M059J (cell line): ENCODE results near the gene SNX33. TPM values are rescaled to one million over a fixed set of nuclear protein-coding genes. Genes with fewer than 3 reads are reported as not detected.
"Not testable (repeated sequence)": the region's sequence is repeated elsewhere in the genome, so short reads cannot be mapped to it uniquely, and the experiment has no call there.

Experiments used
- DNase-seq: peaks from one replicate; pipeline ENCODE4 v3.0.0-alpha.2; 2012; ENCODE audit warnings: low read depth
- total RNA-seq: library from RNA; depleted of rRNA; stranded (reverse); fragments of >200 nt; shearing (Covaris generic); gene quantifications from 2 replicates; pipeline ENCODE4 v1.2.3, GENCODE V29; 2014

Gene SNX33
- total RNA-seq, 1 experiment from 2014 or later, result 10.6 TPM

DNA sequence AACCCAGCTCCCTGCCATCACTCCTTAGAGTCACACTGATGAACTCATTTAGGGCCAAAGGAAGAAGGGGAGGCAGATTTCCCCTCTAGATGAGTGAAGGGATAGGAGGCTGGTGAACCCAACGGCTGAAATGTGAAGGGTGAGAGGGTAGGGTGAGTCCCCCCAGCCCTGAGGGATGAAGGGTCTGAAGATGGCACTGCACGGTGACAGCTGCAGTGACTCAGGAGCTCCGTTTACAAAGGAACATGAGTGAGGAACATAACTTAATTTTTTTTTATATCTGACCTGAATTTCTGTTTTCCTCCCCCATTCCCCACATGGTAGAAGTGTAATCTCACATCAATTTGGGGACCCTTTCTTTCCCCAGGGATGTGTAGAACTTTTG lies 14.0 kb downstream of the SNX33 start:
- DNase-seq, result no peak

DNA sequence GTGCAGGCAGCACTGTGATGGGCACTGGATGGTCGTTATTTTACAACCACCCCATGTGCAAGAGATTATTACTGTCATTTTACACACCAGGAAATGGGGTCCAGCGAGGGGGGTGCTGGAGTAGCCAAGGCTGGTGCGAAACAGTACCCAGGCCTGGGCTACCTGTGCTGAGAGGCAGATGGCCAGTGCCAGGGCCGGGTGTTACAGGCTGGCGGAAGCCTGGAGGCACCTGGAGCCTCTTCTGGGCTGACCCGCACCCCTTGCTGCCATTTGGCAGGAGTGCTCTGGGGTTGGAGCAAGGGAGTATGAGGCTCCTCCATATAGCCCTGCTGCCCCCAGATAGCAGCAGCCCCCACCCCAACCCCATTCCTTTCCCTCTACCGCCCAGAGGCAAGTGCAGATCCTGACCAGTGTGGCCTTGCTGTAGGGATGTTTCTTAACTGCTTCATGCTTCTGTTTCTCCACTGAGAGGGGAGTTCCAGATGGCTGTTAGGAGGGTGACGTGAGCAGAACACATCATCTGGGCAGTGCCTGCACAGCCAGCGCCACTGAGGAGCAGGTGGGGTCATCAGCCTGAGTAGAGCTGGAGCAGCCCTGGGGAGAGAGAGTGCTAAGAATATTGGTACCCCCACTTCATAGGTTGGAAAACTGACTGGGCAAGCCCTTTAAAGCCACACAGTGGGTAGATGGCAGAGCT lies 15.3 kb downstream of the SNX33 start:
- DNase-seq, result no peak

DNA sequence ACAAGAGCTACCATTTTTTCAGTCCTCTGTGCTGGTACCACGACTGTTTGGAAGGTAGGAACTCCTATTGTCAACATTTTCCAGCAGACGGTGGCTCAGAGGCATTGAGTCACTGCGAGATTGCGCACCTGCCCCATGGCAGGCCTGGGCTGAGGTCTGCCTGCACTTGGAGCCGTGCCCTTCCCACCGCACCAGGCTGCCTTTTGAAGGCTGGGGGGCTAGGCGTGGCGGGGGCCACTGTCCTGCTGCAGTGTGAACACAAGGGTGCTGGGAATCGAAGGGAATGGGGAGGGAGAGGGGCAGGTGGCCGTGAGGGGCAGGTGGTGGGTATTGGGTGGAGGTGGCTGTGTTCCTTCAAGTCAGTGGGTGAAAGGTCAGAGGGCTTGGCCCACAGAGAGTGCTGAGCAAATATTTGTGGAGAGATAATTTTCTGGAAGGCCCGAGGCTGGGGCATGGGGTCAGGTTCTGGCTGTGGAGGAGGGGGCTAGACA lies 16.3 kb downstream of the SNX33 start:
- DNase-seq, result no peak

DNA sequence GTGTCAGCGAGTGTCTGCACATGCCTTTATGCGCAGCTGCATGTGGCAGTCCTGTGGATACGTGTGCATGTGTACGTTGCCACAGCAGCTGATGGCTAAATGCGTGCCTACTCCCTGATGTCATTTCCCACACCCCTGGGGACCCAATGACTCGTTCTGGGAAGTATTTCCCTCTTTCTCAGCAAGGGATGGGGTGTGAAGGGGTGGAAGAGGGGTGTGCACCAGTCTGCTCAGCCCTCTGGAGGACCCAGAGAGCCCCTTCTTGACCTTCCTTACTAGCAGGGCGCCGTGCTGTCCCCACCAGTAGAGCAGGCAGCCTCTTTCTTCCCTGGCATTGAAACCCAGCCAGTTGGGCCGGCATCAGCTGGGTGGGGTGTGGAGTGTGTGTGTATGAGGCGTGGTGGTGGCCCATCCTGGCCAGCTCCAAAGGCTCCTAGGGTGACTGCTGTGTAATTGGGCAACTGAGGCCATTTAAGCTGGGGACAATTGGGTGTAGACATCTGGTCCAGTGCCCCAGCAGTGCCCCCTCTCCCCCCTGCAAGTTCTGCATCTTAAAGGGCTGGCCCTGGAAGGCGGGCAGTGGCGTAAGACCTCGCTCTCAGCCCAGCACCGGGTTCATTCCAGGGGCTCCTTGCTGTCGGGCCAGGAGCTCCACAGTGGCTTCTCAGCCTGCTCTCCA lies 19.2 kb downstream of the SNX33 start:
- peak; percentile 99 for DNase-seq

DNA sequence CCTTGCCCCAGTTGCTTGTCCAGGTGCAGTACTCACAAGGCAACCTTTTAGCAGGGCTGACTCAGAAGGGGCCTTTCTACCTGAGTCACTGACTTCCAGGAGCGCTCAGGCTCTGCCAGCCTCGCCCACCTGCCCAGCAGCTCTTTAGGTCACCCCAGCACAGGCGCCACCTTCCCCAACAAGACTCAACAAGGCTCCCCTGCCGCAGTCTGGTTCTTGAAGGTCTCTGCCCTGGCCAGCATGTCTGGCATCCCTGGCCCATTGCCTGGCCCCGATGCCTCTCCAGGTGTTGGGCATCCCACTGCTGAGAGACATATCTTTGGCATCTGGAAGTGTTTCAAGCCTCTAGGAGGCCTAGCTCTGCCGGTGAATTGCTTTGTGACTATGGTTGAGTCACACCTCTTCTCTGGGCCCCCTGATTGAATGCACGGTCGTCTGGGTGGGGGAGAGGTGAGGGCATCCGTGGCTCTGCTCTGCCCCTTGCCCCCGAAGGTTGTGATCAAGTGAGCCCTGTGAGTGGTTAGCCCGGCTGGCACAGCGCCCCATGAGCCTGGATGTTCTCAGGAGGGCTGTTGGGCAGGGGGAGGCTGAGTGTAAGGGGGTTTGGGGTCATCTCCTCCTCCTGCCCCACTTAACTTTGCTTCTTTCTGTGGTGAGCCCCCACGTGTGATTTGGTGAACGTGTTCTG lies 21.6 kb downstream of the SNX33 start:
- peak; percentile 70 for DNase-seq

DNA sequence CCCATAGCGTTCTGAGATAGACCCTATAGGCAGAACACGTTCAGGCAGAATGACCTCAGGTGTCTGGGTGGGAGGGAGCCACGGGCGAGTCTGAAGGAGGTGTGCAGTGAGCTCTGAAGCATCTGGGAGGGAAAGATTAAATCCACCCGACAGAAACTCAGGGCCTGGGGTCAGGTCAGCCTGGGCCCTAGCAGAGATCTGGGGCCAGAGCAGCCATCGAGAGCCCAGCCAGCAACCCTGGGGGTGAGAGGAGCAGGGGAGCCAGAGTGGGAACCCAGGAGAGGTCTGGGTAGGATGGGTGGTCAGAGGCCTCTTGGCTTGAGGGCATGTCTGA lies 22.1 kb downstream of the SNX33 start:
- no peak for DNase-seq

DNA sequence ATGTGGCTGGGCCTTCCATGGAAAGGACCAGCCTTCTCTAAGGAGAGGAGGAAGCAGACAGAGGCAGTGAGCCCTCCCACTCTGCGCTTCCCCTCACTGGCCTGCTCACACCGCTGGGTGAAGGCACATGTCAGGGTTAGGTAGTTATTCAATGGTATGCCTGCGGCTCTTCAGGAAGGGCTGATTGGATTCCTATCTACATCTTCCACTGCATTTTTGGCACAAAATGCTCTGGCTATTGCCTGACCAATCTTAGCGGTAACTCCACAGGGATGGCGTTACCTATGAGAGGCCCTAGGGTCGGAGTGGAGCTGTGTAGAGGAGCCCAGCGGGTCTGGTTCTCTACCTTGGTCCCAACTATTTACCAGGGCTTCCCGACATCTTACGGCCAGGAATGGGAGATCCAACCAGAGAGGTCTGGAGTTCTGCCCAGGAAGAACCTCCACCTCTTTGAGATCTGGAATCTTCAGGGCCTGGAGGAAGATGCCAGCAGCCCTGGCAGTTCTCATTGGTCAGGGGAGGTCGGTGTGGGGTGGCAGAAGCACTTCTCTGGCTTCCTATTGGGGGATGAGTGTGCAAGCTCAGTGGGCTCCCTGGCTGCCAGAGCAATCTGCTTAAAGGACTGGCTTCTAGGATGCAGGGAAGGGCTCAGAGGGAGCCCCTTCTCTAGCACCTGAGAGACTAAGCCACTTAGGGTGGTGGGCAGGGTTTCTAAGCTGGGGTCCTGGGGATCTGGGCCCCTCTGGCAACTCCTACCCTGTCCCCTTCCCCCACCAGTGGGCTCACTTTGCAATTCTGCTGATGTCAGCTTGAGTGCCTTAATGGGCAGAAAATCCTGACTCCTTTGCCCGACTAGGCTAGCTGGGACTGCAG lies 24.3 kb downstream of the SNX33 start:
- no peak for DNase-seq

DNA sequence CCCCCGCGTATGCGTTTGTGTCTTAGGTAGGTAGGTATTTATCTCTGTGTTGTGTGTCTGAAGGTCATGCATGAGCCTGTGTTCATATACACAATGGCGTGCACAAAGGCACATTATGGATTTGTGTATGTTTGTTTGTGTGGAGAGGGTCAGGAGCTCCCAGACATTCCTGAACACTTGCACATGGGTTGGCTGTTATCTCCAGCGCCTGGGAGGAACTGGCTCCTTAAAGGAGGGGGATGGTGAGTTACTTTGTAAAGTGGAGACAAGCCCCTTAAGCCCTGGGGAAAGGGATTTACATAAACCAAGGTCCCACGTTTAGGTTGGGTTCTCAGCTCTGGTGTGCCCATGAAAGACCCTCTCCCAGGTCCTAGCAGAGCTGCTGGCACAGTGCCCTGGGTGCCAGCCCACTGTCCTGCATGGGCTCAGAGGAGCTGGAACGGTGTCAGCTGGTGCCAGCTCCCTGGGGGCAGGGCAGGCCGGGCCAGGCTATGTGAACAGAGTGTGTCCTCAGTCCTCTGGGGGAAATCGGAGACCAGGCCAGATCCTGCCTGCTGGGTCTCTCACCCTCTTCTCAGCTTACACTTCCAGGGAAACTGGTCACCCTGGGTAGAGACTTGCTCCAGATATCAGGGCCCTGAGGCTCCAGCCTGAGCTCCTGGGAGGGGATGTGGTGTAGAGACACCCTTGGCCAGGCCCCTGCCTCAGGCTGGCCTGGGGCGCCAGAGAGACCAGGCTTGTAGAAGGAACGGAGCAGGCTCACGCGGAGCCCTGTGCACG lies 25.1 kb downstream of the SNX33 start:
- no peak for DNase-seq

DNA sequence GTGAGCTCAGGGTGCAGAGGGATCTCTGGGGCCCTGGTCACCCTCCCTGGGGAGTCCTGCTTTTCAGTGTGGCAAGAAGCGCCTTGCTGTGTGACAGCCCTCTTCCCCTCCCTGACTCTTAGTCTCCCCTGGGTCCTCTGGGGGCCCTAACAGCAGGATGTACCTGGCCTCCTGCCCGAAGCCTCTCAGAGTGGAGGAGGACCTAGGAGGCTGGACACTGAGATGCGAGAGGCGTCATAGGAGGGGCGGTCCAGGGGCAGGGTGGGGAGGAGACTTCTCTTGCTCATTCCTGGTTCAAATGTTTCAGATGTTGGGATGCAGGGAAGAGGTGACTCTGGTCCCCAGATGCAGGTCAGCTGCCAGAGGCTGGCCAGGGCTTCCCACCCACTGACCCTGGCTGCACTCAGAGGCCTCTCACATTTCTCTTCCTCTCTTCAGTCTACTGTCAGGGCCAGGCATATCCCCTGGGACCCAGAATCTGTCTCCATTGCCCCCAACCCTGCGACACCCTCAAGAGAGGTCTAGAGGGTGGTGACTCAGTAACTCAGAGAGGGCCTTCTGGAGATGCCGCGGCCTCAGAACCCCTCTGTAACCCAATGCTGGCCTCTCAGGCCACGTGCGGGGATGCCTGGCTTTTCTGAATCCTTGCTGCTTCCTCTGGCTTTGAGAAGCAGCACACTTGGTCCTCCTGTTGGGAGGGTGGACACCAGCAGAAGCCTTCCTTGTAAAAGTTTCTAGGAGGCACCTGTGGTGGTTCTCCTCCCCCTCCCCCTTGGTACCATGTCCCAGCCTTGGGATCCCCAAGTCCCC lies 25.9 kb downstream of the SNX33 start:
- no peak for DNase-seq

DNA sequence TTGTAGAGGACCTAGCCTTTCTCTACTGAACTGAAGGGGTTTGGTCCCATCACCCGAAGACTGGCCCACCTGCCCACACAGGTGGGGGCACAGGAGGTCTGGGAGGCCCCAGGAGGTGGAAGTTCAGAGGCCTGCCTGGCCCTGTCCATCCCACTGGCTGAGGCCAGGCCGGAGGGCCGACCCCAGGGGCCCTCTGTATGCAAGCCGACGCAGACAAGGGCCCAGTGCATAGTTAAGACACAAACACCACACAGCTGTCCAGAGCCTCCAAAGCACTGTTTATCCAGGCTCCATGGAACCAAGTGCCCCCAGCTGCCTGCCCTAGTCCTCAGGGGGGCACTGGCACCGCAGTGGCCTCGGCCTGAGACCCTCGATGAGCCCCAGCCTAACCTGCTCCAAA lies 26.7 kb downstream of the SNX33 start:
- DNase-seq, result no peak

DNA sequence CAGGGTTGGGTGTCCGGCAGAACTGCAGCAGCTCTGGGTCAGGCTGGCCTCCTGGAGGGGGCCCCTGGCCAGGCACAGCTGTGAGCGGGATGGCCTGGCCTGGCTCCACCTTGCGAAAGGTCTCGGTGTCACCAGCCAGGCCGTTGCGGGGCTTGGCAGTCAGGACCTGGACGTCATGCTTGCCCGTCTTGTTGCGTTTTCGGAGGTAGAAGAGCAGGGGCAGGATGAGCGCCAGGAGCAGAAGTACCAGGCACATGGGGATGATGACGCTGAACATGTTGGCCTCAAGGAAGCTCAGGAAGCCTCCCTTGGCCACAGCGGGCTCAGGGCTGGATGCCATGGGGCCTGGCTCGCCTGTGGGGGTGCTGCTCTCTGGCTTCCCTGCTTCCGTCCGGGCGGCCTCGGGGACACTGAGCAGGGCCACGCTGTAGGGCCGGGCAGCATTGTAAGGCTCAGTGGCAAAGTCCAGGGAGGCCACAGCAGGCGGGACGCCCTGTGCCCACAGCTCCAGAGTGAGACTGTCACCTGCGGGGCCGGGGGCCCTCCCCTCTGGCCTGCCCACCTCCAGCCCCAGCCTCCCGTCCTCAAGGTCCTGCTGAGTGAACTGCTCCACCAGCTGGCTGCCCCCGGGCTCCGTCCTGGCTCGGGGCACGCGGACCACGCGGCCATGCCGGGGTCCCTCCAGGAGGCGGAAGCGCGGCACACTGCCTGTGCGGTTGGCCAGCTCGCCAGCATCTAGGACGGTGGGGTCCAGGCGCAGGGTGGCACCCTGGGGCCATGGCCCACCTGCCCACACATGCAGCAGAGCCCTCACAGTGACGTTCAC lies 28.1 kb downstream of the SNX33 start:
- DNase-seq, result no peak

DNA sequence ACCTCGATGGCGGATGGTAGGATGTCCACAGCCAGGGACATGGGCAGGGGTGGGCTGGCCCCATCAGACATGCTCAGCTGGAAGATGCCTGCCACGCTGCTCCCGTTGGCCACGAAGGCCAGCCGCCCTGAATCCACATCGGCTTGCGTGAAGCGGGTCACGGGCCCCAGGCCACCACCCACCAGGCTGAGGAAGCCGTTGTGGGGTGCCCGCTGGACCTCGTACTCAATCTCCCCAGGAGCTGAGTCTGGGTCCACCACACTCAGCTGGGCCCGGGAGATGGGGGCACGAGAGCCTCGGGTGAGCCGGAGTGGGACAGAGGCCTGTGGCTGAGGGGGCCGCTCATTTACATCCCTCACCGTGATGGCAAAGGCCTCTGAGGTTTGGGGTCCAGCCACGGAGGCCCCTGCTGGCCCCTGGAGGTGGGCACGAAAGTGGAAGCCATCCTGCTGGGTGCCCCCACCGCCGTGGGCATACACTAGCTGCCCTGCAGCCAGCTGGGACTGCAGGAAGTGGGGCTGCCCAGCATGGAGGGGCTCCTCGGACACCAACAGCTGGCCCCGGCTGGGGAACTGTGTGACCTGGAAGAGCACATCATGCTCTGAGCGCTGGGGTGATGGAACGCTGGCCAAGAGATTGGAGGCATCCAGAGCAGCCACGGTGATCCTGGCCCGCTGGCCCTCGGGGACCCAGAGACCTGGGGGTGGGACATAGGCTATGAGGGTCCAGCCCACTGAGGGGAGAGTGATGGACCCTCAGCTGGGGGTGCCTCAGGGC lies 29.2 kb downstream of the SNX33 start:
- DNase-seq, result no peak

DNA sequence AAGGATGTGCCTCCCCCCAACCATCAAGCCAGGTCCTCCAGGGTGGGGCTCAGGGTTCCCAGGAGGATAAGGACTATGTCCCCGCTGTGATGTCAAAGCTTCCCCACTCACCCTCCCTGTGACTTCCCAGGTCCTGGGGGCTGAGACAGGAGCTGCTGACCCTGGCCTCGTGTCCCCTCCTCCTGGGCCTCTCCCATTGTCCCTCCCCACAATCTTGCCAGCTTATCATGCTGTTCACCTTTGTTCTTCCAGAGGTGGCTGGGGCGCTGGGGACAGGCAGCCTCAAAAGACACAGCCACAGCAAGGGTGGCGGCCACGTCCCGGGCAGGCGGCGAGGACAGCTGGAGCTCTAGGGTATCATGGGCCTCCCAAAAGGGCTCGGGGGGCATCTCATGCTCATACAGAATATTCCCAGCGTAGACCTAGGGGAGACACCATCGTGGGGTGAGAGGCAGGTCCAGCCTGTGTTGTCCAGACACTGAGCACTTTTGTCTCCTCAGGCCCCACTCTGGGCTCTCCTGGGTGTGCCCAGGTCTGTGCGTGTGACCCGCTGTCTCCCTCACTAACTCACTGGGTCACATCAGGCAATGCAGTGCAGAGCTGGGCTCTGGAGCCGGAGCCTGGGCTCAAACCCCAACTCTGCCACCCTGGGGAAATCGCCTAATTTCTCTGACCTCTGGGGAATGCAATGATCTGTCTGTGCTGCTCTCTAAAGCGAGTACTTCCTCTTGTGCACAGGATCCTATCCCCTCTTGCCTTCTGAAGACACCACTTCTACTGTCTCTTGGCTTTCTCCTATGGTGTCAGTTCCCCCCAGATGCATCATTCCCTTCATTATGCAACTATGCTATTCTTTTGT lies 30.0 kb downstream of the SNX33 start:
- no peak for DNase-seq

DNA sequence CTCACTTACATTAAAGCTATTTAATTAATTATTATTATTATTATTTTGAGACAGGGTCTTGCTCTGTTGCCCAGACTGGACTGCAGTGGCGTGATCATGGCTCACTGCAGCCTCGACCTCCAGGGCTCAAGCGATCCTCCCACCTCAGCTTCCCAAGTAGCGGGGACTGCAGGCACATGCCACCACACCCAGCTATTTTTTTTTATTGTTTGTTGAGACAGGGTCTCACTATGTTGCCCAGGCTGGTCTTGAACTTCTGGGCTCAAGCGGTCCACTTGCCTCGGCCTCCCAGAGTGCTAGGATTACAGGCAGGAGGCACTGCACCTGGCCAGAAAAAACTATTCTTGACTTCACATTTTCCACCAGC lies 30.6 kb downstream of the SNX33 start:
- not testable (repeated sequence) for DNase-seq

DNA sequence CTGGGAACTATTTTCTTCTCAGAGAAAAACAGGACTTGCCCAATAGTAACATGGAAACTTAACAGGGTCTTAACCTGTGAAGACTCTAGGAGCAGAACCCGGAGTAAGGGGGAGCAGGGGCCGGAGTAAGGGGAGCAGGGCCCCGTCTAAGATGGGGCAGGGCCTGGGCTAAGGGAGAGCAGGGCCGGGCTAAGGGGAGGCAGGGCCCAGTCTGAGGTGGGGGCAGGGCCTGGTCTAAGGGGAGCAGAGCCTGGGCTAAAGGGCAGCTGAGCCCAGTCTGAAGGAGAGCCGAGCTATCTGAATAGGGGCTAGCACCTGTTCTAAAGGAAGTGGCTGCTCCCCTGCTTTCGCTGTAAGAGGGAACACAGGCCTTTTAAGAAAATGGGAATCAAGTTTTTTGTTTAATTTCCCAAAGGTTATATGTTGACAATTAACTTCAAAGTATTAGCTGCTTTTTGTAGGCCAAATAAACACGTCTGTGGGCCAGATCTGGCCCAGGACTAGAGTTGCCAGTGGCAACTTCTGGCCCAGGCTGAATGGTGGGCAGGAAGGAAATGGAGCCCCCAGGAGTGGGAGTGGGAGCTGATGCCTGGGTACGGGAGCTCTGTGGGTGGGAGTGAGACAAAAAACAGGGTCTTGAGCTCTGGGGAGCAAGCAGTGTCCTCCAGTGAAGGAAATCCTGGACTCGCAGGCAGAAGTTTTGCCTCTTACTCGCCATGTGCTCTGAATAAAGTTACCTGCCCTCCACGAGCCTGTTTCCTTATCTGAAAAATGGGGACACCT lies 32.5 kb downstream of the SNX33 start:
- no peak for DNase-seq

DNA sequence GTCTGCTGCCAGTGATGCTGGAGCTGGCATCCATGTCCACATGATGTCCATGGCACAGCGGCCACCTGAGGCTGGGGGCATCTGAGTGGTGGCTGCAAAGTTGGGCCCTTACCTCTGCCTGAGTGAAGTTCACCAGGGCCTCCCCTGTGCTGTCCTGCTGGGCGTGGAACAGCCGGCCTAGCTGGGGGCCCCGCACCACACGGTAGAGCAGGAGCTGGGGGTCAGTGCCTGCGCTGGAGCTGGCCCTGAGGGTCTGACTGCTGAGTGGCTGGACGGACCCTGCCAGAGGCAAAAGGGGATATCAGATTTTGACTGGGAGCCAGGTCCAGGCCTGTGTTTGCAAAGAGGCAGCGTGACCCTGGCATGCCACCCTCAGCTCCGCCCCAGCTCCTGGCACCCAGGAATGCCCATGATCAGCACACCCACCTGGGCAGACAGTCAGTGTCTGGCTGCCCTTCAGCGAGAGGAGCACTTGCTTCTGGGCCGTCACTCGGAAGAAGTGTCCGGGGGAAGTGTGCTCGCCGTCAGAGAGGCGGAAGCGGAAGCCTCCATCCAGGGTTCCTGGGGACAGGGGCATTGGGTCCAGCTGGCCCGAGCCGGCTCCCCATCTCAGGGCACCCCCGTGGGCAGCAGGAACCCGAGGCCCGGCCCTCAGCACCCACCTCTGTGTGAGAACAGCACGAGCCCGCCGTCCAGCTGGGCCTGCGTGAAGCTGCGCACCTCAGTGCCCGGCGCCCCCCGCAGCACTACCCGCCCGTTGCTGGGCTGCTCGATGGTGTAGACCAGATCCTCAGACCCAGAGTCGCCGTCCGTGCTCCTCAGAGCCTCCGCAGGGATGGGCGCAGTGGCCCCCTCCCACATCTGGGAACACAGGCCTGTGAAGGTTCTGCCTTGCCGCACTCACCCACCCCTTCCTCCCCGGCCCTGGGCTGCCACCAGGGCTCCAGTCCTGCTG lies 34.7 kb downstream of the SNX33 start:
- no peak for DNase-seq
